HL-60/S4 (cell line): ENCODE results near the gene NDST4.
"Not testable (repeated sequence)": the region's sequence is repeated elsewhere in the genome, so short reads cannot be mapped to it uniquely, and the experiment has no call there.

Experiments used
- in situ Hi-C: fragments of 300-500 bp; cut with MboI; formaldehyde crosslinking; loops from 2 replicates; pipeline ENCODE4 v1.14.3; 2022; ENCODE audit warnings: low sequenced_read_pairs

The NDST4 gene

GRCh38 chr4:115058533-115058932 lies 54.9 kb downstream of the NDST4 start:
- in situ Hi-C loops = no loop called here

DNA sequence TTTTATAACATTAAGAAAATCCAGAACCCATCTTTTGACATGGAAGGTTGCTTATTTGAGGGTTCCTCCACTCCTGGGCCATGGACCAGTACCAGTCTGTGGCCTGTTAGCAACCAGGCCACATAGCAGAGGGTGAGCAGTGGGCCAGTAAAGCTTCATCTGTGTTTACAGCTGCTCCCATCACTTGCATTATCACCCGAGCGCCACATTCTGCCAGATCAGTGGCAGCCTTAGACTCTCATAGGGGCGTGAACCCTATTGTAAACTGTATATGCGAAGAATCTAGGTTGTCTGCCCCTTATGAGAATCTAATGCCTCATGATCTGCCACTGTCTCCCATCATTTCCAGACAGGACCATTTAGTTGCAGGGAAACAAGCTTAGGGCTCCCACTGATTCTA lies 58.6 kb downstream of the NDST4 start:
- in situ Hi-C loops = no loop called here

DNA sequence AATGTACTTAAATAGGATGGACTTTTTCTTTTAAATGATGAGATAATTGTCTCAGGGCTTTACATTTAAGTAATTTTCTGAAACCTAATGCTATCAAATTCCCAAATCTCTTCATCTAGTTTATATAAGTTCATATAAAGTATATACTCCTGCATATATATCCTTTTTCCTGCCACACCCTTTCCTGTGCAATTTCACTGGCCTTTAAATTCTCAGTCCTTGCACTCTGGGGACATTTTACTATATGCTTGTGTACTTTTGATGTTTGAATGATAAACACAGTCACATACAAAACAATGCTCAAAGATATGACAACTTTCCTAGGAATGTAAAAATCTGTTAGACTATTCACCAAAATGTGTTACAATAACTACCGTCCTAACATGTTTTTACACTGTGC lies 60.1 kb downstream of the NDST4 start:
- in situ Hi-C loops = no loop called here

- in situ Hi-C loops = no loop called here
Observed at GRCh38 chr4:115042496-115042895, 70.9 kb downstream of the NDST4 start.

GRCh38 chr4:115030281-115030680 lies 83.1 kb downstream of the NDST4 start:
- in situ Hi-C loops = no loop called here

- in situ Hi-C loops = no loop called here
Observed at GRCh38 chr4:115028682-115029410, 84.6 kb downstream of the NDST4 start.

GRCh38 chr4:114999880-115000279 lies 113.5 kb downstream of the NDST4 start:
- in situ Hi-C loops = no loop called here

DNA sequence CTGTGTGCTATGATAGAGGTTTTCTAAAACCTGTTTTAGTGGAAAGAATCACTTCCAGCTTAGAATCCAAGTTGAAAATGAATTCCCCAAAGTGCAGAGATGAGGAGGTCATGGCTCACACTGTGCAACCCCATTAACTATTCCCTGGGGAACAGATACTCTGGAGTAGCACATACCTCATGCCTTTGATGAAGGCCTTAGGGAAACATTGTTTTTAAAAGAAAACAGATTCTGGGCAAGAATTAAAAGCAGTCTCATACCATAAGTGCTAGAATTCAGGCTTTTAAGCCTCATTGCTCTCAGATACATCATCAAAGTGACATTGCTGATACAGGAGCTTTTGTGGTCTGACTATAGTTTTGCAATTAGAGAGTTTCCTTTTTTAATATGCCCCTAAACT lies 115.1 kb downstream of the NDST4 start:
- in situ Hi-C loops = no loop called here

DNA sequence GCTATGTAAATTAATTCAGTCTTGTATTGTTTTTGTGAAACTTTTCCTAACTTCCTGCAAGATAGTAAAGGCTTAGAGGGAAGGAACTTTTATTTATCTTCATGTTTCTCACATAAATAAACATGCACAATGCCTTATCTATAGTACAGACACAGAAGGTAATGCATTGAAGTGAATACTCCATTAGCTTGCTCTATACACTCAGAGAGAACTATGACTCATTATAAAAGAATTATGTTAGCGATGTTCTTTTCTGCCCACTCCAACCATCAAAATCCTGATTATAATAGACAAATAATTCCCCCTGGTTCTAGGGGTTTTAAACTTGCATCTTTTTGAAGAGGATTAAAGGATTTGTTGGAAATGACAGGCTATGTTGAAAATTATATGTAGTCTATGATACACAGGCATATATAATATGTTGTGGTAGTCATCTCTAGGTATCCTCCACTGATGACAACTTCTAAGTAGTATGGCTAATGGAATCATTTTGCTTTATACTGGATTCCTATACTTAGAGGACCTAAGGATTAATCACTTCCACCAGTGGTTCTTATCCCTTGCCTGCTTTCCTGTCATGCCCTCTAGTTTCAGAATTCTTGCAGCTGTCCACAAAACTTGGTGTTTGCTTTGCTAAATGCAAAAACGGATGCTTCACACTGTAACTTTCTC lies 115.7 kb downstream of the NDST4 start:
- in situ Hi-C loops = no loop called here

GRCh38 chr4:114986133-114986532 lies 127.3 kb downstream of the NDST4 start:
- in situ Hi-C loops = no loop called here

- in situ Hi-C loops = no loop called here
Observed at GRCh38 chr4:114980932-114981708, 132.3 kb downstream of the NDST4 start.

DNA sequence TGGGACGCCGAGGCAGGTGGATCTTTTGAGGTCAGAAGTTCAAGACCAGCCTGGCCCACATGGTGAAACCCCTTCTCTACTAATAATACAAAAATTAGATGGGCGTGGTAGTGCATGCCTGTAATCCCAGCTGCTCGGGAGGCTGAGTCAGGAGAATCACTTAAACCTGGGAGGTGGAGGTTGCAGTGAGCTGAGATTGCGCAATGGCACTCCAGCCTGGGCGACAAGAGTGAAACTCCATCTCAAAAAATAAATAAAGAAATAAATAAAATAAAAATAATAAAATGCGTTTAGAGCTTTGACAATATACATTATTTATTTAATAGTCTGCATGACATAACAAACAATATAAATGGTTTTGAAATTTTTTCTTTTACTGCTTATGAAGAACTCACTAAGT lies 133.0 kb downstream of the NDST4 start:
- in situ Hi-C loops = not testable (repeated sequence)

DNA sequence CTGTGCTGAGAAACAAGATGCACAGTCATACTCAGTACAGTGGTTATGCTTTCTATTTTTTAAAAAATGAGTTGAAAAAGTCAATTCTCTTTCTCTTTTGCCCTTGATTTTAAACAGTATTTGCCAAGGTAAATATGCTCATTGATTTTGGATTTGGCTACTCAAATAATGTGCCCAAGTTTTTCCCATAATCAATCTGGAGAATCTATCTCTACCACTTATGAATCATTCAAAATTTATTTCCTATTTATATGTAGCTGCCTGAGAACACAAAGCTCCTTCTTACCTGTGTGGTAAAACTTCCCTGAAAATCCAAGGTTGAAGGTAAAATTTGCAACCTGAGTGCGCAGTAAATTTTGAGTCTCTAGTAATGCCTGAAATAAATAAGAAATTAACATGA lies 136.5 kb downstream of the NDST4 start:
- in situ Hi-C loops = no loop called here

- in situ Hi-C loops = no loop called here
Observed at GRCh38 chr4:114964026-114964425, 149.4 kb downstream of the NDST4 start.

GRCh38 chr4:114945616-114946015 lies 167.8 kb downstream of the NDST4 start:
- in situ Hi-C loops = no loop called here

GRCh38 chr4:114941503-114941902 lies 171.9 kb downstream of the NDST4 start:
- in situ Hi-C loops = no loop called here

DNA sequence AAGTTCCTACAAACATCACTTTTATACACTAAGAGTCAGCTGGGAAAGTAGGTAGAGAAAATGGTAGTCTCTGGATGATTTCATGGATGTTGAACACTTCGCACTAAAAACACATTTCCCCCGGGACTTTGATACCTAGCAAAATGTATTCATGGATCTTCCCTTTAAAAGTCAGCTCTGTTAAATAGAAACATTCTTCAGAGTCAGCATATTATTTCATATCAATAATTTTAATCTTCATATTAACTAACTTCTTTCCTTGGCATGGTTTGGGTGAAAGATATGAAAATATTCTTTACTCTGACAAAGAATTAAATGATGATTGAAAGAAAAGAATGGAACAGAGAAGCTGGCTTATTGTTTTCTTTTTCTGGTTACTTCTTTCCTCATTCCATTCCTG lies 185.5 kb downstream of the NDST4 start:
- in situ Hi-C loops = no loop called here

DNA sequence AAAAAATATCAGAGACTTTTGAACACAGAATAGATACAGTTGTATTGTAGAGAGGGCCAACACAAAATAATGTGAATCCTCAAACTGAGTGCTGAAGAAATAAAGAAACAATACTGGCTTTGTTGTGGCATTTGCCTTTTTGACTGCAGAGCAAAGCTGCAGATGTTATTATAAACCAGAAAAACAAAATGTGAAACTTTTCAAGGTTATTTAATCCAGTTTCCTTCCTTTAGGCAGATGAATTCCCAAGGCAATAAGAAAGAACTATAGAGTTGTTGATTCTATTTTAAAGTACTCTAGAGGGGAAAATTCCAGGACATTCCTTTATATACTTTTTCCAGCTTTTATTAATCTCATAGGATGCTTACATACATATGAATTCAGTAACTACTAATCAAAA lies 186.8 kb downstream of the NDST4 start:
- in situ Hi-C loops = no loop called here

DNA sequence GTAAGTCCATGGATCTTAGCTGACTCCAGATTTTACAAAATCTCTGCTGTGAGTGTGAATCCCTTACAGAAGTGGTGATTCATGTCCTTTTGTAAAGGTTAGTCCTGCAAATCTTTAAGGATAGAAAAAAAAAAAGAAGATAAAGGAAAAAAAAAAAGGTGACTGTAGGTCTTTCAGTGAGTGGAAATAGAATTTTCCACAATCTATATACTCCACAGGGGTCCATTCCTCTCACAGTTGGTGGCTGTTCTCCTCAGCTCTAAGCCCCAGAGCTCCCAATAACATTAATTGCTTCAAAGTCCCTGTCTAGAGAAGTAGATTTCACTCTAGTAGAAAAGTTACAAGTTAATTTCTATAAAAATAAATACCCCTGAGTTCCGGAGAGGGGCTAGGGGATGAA lies 189.1 kb downstream of the NDST4 start:
- in situ Hi-C loops = no loop called here

- in situ Hi-C loops = no loop called here
Observed at GRCh38 chr4:114922592-114922933, 190.9 kb downstream of the NDST4 start.

DNA sequence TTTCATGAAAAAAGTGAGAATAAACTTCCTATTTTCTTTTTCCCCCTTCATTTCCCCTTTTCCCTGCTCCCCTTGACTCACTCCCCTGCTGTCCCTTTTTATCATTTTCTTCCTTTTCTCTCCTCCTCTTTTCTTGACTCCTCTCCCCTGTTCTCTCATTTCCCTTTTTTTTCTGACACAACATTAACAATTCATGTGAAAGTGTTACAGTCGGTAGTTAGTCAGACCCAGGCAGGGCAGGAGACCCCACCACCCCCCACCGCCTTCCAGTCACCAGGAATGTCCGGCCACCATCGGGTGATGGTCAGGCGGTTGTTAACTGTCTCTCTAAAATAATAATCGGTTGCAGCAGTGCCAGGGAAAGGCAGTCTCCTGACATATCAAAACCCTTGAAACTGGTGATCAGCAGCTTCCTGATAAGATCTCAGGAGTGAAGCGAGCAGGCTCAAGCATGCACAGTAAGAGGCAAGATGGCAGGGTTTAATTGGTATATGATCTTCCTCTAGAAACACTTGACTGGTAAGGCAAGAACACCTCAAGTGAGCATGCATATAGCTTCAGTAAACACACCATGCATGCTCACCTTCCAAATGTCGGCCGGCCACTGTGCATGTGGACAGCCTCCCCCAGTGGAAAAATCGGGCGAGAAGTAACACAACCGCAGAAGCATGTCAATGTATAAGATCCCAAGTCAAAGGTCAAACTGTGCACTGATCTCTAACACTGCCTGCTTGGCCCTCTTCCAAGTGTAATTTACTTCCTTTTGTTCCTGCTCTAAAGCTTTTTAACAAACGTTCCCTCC lies 191.4 kb downstream of the NDST4 start:
- in situ Hi-C loops = no loop called here
